ENCODE data around the gene RUFY3. TPM values are rescaled to one million over a fixed set of nuclear protein-coding genes. Genes with fewer than 3 reads are reported as not detected.
"Not testable (repeated sequence)": the region's sequence is repeated elsewhere in the genome, so short reads cannot be mapped to it uniquely, and the experiment has no call there.

Gene RUFY3
- polyA plus RNA-seq, 2 of the 4 experiments (the other 2 are of a cell fraction), result 8.1 to 20.8 TPM

DNA sequence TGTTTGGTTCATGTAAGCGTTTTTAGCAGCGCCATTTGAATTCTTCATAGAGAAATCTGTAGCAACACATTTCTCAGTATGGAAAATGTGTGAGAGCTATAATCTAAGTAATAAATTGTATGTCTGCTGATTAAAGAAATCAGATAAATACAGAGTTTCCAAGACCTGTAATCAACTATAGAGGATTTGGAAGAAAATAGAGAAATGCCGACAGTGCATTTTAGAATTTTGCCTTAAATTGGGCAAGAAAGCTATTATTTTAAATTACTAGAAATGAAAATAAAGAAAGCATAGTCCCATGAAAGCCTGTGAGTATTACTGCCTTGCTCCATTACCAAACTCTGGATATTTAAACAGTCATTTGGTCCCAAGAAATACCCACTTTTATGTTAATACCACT, 2.7 kb downstream of the RUFY3 start:
- CTCF ChIA-PET, result no interaction called here

GRCh38 chr4:70725633-70726032, 3.9 kb downstream of the RUFY3 start:
- no peak for TF ChIP-seq KDM1A (IDR thresholded peaks at IDR 0.05; ENCODE audit: low read depth)
- TF ChIP-seq, protein P1, sequence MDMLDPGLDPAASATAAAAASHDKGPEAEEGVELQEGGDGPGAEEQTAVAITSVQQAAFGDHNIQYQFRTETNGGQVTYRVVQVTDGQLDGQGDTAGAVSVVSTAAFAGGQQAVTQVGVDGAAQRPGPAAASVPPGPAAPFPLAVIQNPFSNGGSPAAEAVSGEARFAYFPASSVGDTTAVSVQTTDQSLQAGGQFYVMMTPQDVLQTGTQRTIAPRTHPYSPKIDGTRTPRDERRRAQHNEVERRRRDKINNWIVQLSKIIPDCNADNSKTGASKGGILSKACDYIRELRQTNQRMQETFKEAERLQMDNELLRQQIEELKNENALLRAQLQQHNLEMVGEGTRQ (IDR thresholded peaks at IDR 0.05), result no peak
- TF ChIP-seq JUNB (IDR thresholded peaks at IDR 0.05), result no peak
- TF ChIP-seq, protein P2, sequence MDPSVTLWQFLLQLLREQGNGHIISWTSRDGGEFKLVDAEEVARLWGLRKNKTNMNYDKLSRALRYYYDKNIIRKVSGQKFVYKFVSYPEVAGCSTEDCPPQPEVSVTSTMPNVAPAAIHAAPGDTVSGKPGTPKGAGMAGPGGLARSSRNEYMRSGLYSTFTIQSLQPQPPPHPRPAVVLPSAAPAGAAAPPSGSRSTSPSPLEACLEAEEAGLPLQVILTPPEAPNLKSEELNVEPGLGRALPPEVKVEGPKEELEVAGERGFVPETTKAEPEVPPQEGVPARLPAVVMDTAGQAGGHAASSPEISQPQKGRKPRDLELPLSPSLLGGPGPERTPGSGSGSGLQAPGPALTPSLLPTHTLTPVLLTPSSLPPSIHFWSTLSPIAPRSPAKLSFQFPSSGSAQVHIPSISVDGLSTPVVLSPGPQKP (IDR thresholded peaks at IDR 0.05; ENCODE audit: low read depth, low read length), result no peak
- no peak for TF ChIP-seq CHD4 (IDR thresholded peaks at IDR 0.05; ENCODE audit: borderline replicate concordance)
- TF ChIP-seq, protein P3, sequence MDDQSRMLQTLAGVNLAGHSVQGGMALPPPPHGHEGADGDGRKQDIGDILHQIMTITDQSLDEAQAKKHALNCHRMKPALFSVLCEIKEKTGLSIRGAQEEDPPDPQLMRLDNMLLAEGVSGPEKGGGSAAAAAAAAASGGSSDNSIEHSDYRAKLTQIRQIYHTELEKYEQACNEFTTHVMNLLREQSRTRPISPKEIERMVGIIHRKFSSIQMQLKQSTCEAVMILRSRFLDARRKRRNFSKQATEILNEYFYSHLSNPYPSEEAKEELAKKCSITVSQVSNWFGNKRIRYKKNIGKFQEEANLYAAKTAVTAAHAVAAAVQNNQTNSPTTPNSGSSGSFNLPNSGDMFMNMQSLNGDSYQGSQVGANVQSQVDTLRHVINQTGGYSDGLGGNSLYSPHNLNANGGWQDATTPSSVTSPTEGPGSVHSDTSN (IDR thresholded peaks at IDR 0.05), result no peak
- TF ChIP-seq JUN (IDR thresholded peaks at IDR 0.05), result no peak
- TF ChIP-seq NFE2L2 (conservative IDR thresholded peaks at IDR 0.05; ENCODE audit: low read length), result no peak
- TF ChIP-seq HOXB13 (CRISPR knock-in tag; IDR thresholded peaks at IDR 0.05; ENCODE audit: low read depth), result no peak
- TF ChIP-seq ZFP36 (IDR thresholded peaks at IDR 0.05; ENCODE audit: borderline replicate concordance, partially characterized antibody), result no peak
- no peak for TF ChIP-seq EHF (CRISPR knock-in tag; IDR thresholded peaks at IDR 0.05)
- TF ChIP-seq FOSL2 (IDR thresholded peaks at IDR 0.05), result no peak
- TF ChIP-seq FOSL2 (CRISPR knock-in tag; IDR thresholded peaks at IDR 0.05), result no peak
- no peak for TF ChIP-seq MYC (IDR thresholded peaks at IDR 0.05; ENCODE audit: borderline replicate concordance, low read length)
- no peak for TF ChIP-seq POLR2AphosphoS2 (conservative IDR thresholded peaks at IDR 0.05; ENCODE audit: low read length)
- no peak for TF ChIP-seq ZNF302 (CRISPR knock-in tag; IDR thresholded peaks at IDR 0.05)
- TF ChIP-seq BHLHE40 (IDR thresholded peaks at IDR 0.05; ENCODE audit: low read depth, low read length), result no peak
- FAIRE-seq, result no peak
- 92% methylated on average over 1 of the region's 1 CpG for WGBS (ENCODE audit: missing lambda C conversion rate)
- ChIA-PET CTCF (interaction anchor here (0.7 to 1.2 kb wide), 4 partner anchors 9 to 22 kb away, joined by 3 to 4 read pairs (median 3); no protein-coding TSS in a partner anchor), POLR2A (interaction anchor here (0.6 to 0.7 kb wide), 2 partner anchors 48 to 112 kb away, joined by 4 to 9 read pairs; no protein-coding TSS in a partner anchor)
- no peak overlapping the region for H3K27ac ChIP-seq
- H3K9me3 ChIP-seq, result no peaks in the 10 kb centered on the region
- no peak for DNase-seq (ENCODE audit: low read depth in 1 of 2, low spot score in 1 of 2)
- no peak overlapping the region for H3K4me3 ChIP-seq
- H3K4me1 ChIP-seq, result peaks cover 12% of the 10 kb centered on the region
- ATAC-seq, result no peak
- H3K4me2 ChIP-seq, result no peak overlapping the region

More for the DNA sequence above, 2.7 kb downstream of the RUFY3 start:
- Histone ChIP-seq H3K4me1 (peaks cover 12% of the 10 kb centered on the region), H3K27ac (no peak overlapping the region), H3K9me3 (no peaks in the 10 kb centered on the region), H3K4me3 (no peak overlapping the region), H3K4me2 (no peak overlapping the region)
- POLR2A ChIA-PET, result no interaction called here
- no peak for FAIRE-seq
- no peak for ATAC-seq
- TF ChIP-seq CBX2 (IDR thresholded peaks at IDR 0.05; ENCODE audit: borderline replicate concordance, low read depth) (no peak), MAFK (IDR thresholded peaks at IDR 0.05; ENCODE audit: partially characterized antibody) (peak; percentile 88)
- DNase-seq (ENCODE audit: low read depth in 1 of 2, low spot score in 1 of 2), result no peak
- WGBS (ENCODE audit: missing lambda C conversion rate), result 97% methylated on average over 3 of the region's 3 CpGs

DNA sequence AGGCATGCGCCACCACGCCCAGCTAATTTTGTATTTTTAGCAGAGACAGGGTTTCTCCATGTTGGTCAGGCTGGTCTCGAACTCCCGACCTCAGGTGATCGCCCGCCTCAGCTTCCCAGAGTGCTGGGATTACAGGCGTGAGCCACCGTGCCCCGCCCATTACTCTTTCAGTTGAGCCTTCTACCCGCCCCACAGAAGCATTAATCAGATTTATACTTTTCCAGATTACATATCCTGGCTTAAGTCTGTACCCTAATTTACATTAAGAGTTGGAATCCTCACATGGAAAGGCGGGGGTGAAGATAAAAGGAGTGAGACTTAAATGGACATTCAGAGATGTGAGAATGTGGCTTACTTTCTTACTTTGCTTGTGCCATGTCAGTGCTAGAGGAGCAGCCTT, 4.8 kb downstream of the RUFY3 start:
- POLR2A ChIA-PET; FAIRE-seq; H3K4me3 ChIP-seq; H3K9me3 ChIP-seq; H3K27ac ChIP-seq; DNase-seq (ENCODE audit: low read depth in 1 of 2, low spot score in 1 of 2); H3K4me2 ChIP-seq; ATAC-seq: not testable (repeated sequence)
- 96% methylated on average over 11 of the region's 11 CpGs for WGBS (ENCODE audit: missing lambda C conversion rate)
- CTCF ChIA-PET, result interaction anchor here (1.0 to 1.2 kb wide), 2 partner anchors 8 to 23 kb away, joined by 3 read pairs; no protein-coding TSS in a partner anchor
- peaks cover 12% of the 10 kb centered on the region for H3K4me1 ChIP-seq
